DND-41 (cell line): Measurements from ENCODE around the gene KLK6.

Experiments used
- ATAC-seq: fragments of 200-7000 bp; cut with Tn5 transposase; 3 replicates; pipeline ENCODE4 v1.9.1; 2021; ENCODE audit warnings: low read depth; ENCODE audit not compliant: insufficient read depth
- DNase-seq: peaks from one replicate; pipeline ENCODE4 v3.0.0-alpha.2; 2020
- H2AFZ ChIP-seq: 2 replicates; pipeline ENCODE4 v1.6.0; 2012; ENCODE audit warnings: low read depth, low read length
- H3K27ac ChIP-seq: 2 replicates; pipeline ENCODE4 v1.5.1; 2012; ENCODE audit warnings: low read length, inconsistent platforms
- H3K27me3 ChIP-seq: fragments of 200-600 bp; sonication (generic); 2 replicates; pipeline ENCODE4 v1.6.0; 2012; ENCODE audit warnings: low read length, mild to moderate bottlenecking, inconsistent platforms; ENCODE audit not compliant: insufficient read depth, poor library complexity
- H3K36me3 ChIP-seq: 2 replicates; pipeline ENCODE4 v1.5.1; 2012; ENCODE audit warnings: low read length, inconsistent platforms; ENCODE audit not compliant: insufficient read depth
- H3K4me1 ChIP-seq: 2 replicates; pipeline ENCODE4 v1.5.1; 2012; ENCODE audit warnings: mild to moderate bottlenecking, low read length; ENCODE audit not compliant: insufficient read depth
- H3K4me2 ChIP-seq: 2 replicates; pipeline ENCODE4 v1.6.0; 2012; ENCODE audit warnings: mild to moderate bottlenecking, moderate library complexity, low read length, inconsistent platforms; ENCODE audit not compliant: insufficient read depth
- H3K4me3 ChIP-seq, 2 experiments: fragments of 200-600 bp in 1 of 2; shearing (Covaris generic) in 1 of 2; 2 replicates each; pipeline ENCODE4 v1.5.1; 2012 to 2016; ENCODE audit warnings: inconsistent platforms in 2 of 2, low read length in 2 of 2, mild to moderate bottlenecking in 2 of 2, low read depth in 1 of 2, moderate library complexity in 1 of 2
- H3K79me2 ChIP-seq: 2 replicates; pipeline ENCODE4 v1.6.0; 2012; ENCODE audit warnings: low read length, inconsistent platforms; ENCODE audit not compliant: insufficient read depth
- H3K9ac ChIP-seq: 2 replicates; pipeline ENCODE4 v1.6.0; 2012; ENCODE audit warnings: low read depth, mild to moderate bottlenecking, inconsistent platforms, low read length, moderate library complexity
- H3K9me3 ChIP-seq: 2 replicates; pipeline ENCODE4 v1.5.1; 2012; ENCODE audit warnings: low read length, moderate library complexity, mild to moderate bottlenecking, inconsistent platforms; ENCODE audit not compliant: insufficient read depth, severe bottlenecking
- H4K20me1 ChIP-seq: 2 replicates; pipeline ENCODE4 v1.6.0; 2012; ENCODE audit warnings: low read length; ENCODE audit not compliant: insufficient read depth
- EZH2 ChIP-seq: IDR thresholded peaks from 3 replicates; pipeline ENCODE4 v1.6.1; 2012; ENCODE audit warnings: borderline replicate concordance, low read depth, mild to moderate bottlenecking, moderate library complexity, low read length, inconsistent platforms; ENCODE audit not compliant: severe bottlenecking
- TF ChIP-seq, protein P1 (sequence below): IDR thresholded peaks from 2 replicates; pipeline ENCODE4 v1.5.1; 2012; ENCODE audit warnings: borderline replicate concordance, low read length, moderate library complexity, mild to moderate bottlenecking; ENCODE audit not compliant: poor library complexity, severe bottlenecking; ENCODE audit errors: extremely low read depth

Gene KLK6

DNA sequence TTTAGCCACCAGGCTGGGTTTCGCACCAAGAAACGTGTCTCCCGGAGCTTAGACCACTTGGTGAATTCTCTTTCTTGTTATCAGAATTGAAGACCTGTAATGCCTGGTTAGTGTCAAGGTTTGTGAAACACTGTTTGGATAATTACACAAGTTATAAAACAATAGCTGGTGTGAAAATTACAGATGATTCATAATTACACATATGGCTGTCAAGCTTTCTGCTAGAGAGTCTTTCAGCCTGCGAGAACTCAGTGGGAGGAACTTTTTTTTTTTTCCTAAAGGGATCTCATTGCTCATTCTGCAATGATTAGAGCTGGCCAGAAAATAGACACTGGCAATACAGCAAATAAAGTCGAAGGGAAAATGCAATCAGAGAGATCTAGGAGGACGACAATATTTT lies 44.8 kb downstream of the KLK6 start:
- peaks cover 4% of the 10 kb centered on the region for H3K27me3 ChIP-seq

DNA sequence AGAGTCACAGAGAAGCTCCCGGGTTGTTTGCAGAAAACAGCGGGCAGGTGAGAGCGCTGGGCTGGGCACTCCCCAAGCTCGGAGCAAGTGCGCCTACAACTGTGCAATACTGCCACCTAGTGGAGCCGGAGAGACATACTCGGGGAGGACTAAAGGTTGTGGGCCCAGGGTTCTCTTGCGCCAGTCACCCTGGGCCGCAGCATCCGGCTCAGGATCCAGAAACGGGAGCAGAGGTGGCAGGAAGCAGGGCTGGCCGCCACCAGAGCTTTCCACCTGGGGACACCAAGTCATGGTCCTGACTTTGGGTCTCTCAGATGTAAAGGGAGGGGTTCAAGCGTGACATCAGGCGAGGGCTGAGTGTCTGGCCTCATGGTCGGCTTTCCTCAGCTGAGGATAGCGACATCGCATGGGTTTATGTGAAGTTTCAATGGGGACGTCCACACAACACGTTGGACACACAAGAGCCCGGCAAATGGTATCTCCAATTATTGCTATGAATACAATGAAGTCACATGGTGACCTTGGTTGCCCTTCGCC lies 47.0 kb downstream of the KLK6 start:
- Histone ChIP-seq H4K20me1 (0 out of 2 replicates have a peak, but pooled peaks cover 3% of the 10 kb centered on the region), H3K36me3 (no peaks in the 10 kb centered on the region), H3K4me2 (no peak overlapping the region), H3K27me3 (peaks cover 4% of the 10 kb centered on the region), H3K9me3 (no peaks in the 10 kb centered on the region), H3K27ac (no peak overlapping the region), H2AFZ (no peak overlapping the region), H3K79me2 (no peaks in the 10 kb centered on the region), H3K9ac (no peak overlapping the region), H3K4me3 (no peak overlapping the region), H3K4me1 (no peaks in the 10 kb centered on the region)
- peak; percentile 100 for ATAC-seq
- TF ChIP-seq, protein P1, sequence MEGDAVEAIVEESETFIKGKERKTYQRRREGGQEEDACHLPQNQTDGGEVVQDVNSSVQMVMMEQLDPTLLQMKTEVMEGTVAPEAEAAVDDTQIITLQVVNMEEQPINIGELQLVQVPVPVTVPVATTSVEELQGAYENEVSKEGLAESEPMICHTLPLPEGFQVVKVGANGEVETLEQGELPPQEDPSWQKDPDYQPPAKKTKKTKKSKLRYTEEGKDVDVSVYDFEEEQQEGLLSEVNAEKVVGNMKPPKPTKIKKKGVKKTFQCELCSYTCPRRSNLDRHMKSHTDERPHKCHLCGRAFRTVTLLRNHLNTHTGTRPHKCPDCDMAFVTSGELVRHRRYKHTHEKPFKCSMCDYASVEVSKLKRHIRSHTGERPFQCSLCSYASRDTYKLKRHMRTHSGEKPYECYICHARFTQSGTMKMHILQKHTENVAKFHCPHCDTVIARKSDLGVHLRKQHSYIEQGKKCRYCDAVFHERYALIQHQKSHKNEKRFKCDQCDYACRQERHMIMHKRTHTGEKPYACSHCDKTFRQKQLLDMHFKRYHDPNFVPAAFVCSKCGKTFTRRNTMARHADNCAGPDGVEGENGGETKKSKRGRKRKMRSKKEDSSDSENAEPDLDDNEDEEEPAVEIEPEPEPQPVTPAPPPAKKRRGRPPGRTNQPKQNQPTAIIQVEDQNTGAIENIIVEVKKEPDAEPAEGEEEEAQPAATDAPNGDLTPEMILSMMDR, result peak; percentile 91
- no peak for TF ChIP-seq EZH2
- DNase-seq, result peak; percentile 73

More for the DNA sequence above, 44.8 kb downstream of the KLK6 start:
- ATAC-seq (no peak), DNase-seq (no peak)
- no peaks in the 10 kb centered on the region for H3K4me1 ChIP-seq
- no peak for TF ChIP-seq EZH2
- TF ChIP-seq, protein P1, result no peak
- no peak overlapping the region for H2AFZ ChIP-seq
- H3K9ac ChIP-seq, result no peak overlapping the region
- no peaks in the 10 kb centered on the region for H3K9me3 ChIP-seq
- no peak overlapping the region for H3K4me2 ChIP-seq
- no peak overlapping the region for H3K27ac ChIP-seq
- no peaks in the 10 kb centered on the region for H3K79me2 ChIP-seq
- no peaks in the 10 kb centered on the region for H3K36me3 ChIP-seq
- H3K4me3 ChIP-seq, result no peak overlapping the region
- H4K20me1 ChIP-seq, result 0 out of 2 replicates have a peak, but pooled peaks cover 3% of the 10 kb centered on the region

GRCh38 chr19:50921426-50922316 lies 47.7 kb downstream of the KLK6 start:
- H2AFZ ChIP-seq, result no peak overlapping the region
- H3K4me2 ChIP-seq, result no peak overlapping the region
- no peaks in the 10 kb centered on the region for H3K36me3 ChIP-seq
- ATAC-seq, result no peak
- H3K4me3 ChIP-seq, result no peak overlapping the region
- H3K27ac ChIP-seq, result no peak overlapping the region
- H3K9ac ChIP-seq, result no peak overlapping the region
- DNase-seq, result no peak
- no peaks in the 10 kb centered on the region for H3K4me1 ChIP-seq
- H3K9me3 ChIP-seq, result no peaks in the 10 kb centered on the region
- H3K79me2 ChIP-seq, result no peaks in the 10 kb centered on the region
- peaks cover 4% of the 10 kb centered on the region for H3K27me3 ChIP-seq
- H4K20me1 ChIP-seq, result 0 out of 2 replicates have a peak, but pooled peaks cover 3% of the 10 kb centered on the region
- TF ChIP-seq EZH2, result no peak
- TF ChIP-seq, protein P1, result no peak
